Measurements from ENCODE around the gene NIPAL3.

DNA sequence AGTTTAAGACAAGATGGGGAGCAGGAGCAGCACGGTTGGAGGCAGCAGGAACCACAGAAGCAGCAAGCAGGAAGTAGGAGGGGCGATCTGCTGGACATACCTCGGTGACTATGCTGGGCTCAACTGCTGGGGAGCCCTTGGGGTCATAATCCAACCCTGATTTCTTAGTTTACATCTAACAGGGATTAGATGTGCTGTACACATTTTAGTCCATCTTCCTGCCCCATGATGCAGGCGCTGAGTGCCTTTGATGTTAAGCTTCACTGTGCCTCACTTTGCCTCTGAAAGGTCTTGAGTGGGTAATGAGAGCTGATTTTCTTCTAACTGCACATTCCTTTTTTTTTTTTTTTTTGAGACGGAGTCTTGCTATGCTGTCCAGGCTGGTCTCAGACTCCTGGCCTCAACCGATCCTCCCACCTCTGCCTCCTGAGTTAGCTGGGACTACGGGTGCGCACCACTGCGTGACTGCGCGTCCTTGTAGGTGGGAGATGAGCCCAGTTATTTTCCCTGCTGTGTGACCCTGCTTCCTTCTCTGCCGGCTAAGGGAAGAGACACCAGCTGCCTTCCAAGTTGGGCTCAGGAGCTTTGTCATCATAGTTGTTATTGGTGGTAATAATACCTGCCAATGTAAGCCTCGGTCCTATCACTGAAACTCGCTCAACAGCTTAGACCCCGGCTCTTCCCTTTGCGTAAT lies 85.9 kb downstream of the NIPAL3 start:
- TF ChIP-seq, protein P1, sequence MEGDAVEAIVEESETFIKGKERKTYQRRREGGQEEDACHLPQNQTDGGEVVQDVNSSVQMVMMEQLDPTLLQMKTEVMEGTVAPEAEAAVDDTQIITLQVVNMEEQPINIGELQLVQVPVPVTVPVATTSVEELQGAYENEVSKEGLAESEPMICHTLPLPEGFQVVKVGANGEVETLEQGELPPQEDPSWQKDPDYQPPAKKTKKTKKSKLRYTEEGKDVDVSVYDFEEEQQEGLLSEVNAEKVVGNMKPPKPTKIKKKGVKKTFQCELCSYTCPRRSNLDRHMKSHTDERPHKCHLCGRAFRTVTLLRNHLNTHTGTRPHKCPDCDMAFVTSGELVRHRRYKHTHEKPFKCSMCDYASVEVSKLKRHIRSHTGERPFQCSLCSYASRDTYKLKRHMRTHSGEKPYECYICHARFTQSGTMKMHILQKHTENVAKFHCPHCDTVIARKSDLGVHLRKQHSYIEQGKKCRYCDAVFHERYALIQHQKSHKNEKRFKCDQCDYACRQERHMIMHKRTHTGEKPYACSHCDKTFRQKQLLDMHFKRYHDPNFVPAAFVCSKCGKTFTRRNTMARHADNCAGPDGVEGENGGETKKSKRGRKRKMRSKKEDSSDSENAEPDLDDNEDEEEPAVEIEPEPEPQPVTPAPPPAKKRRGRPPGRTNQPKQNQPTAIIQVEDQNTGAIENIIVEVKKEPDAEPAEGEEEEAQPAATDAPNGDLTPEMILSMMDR (conservative IDR thresholded peaks at IDR 0.05; ENCODE audit: low read depth, low read length), result no peak
- TF ChIP-seq EZH2 (IDR thresholded peaks at IDR 0.05; ENCODE audit: borderline replicate concordance, low read depth, low read length, poor library complexity, severe bottlenecking), result no peak
